CD4-positive, alpha-beta T cell (primary cell): ENCODE results near the gene ANKH. TPM values are rescaled to one million over a fixed set of nuclear protein-coding genes. Genes with fewer than 3 reads are reported as not detected.

Experiments
- ATAC-seq: fragments of 200-7000 bp; cut with Tn5 transposase; one replicate; pipeline ENCODE4 v1.10.0; 2022; ENCODE audit warnings: mild to moderate bottlenecking; ENCODE audit not compliant: poor library complexity
- CTCF ChIA-PET: fragments of 350-600 bp; sonication (Branson Sonifier 250); formaldehyde crosslinking; loops from one replicate; lab custom pipeline; 2021; ENCODE audit warnings: antibody characterized with exemption, inconsistent platforms; lab: Charles Lee
- POLR2A ChIA-PET: fragments of 350-600 bp; sonication (Branson Sonifier 250); formaldehyde crosslinking; loops from one replicate; lab custom pipeline; 2021; ENCODE audit warnings: antibody characterized with exemption, inconsistent platforms; lab: Charles Lee
- DNase-seq, 14 experiments: peaks; one replicate each; pipeline ENCODE4 v3.0.0-alpha.2; 2013 to 2020; ENCODE audit warnings: mixed read lengths in 2 of 14
- H3K27ac ChIP-seq, 2 donors: one replicate each; pipeline versions ENCODE4 v1.5.1 to v1.7.0; 2013; ENCODE audit warnings: low read length in 2 of 2, low read depth in 1 of 2, mild to moderate bottlenecking in 1 of 2
- H3K27me3 ChIP-seq, 2 experiments: 1 replicate in 1 of 2; 2 replicates in 1 of 2; pipeline versions ENCODE4 v1.6.1 to v1.7.0; 2013; ENCODE audit warnings: low read length in 2 of 2, control low read depth in 1 of 2, mild to moderate bottlenecking in 1 of 2, moderate library complexity in 1 of 2; ENCODE audit not compliant: insufficient read depth in 2 of 2, control insufficient read depth in 1 of 2
- H3K36me3 ChIP-seq: one replicate; pipeline ENCODE4 v1.6.1; 2013; ENCODE audit warnings: low read length, control low read depth; ENCODE audit not compliant: insufficient read depth
- H3K4me1 ChIP-seq: one replicate; pipeline ENCODE4 v1.6.1; 2013; ENCODE audit warnings: low read length, control low read depth; ENCODE audit not compliant: insufficient read depth
- H3K4me3 ChIP-seq: one replicate; pipeline ENCODE4 v1.5.1; 2013; ENCODE audit warnings: mild to moderate bottlenecking, low read length, moderate library complexity
- H3K9me3 ChIP-seq, 2 experiments: 1 replicate in 1 of 2; 2 replicates in 1 of 2; pipeline versions ENCODE4 v1.6.1 to v1.7.0; 2013; ENCODE audit warnings: low read length in 2 of 2, mild to moderate bottlenecking in 2 of 2, control low read depth in 1 of 2, moderate library complexity in 1 of 2; ENCODE audit not compliant: control insufficient read depth in 1 of 2, insufficient read depth in 1 of 2
- H3K27ac Mint-ChIP-seq: one replicate; pipeline ENCODE4 v1.8.0; 2020; ENCODE audit warnings: mixed read lengths
- H3K27me3 Mint-ChIP-seq: one replicate; pipeline ENCODE4 v1.8.0; 2021; ENCODE audit warnings: mixed read lengths
- H3K36me3 Mint-ChIP-seq: one replicate; pipeline ENCODE4 v1.8.0; 2021; ENCODE audit warnings: low read depth, mixed read lengths
- H3K4me1 Mint-ChIP-seq: one replicate; pipeline ENCODE4 v1.8.0; 2021; ENCODE audit warnings: low read depth, mixed read lengths
- H3K4me3 Mint-ChIP-seq: one replicate; pipeline ENCODE4 v1.8.0; 2020; ENCODE audit warnings: mild to moderate bottlenecking, mixed read lengths
- H3K9me3 Mint-ChIP-seq: one replicate; pipeline ENCODE4 v1.8.0; 2020; ENCODE audit warnings: mixed read lengths
- CTCF ChIP-seq: fragments of 200-600 bp; IDR thresholded peaks from one replicate; pipeline ENCODE4 v1.8.0; 2022; ENCODE audit warnings: antibody characterized with exemption, mild to moderate bottlenecking
- intact Hi-C, 2 experiments: fragments of 100-400 bp; cut with DNase I in 1 of 2; cut with micrococcal nuclease in 1 of 2; formaldehyde crosslinking; loops; one replicate each; pipeline versions ENCODE4 v1.15.1 to v1.9.0; 2023 to 2025; cut with DNase I, micrococcal nuclease
- total RNA-seq, 174 experiments: library from RNA in 2 of 174; stranded (reverse) in 2 of 174; gene quantifications; one replicate each; pipeline ENCODE4 v1.2.3 and lab custom pipeline; 2021 to 2026

Gene ANKH
- total RNA-seq, 2 experiments from 2014 or later = 69.5 to 72.3 TPM

GRCh38 chr5:14810928-14811572, 60.5 kb downstream of the ANKH start:
- peak overlapping the region; percentile 71 for H3K4me3 Mint-ChIP-seq
- peak overlapping the region; percentile 90 for H3K27ac Mint-ChIP-seq
- Histone ChIP-seq H3K27me3 (no peaks in the 10 kb centered on the region), H3K4me3 (no peak overlapping the region), H3K36me3 (peaks cover 5% of the 10 kb centered on the region), H3K9me3 (no peaks in the 10 kb centered on the region), H3K4me1 (peaks cover 48% of the 10 kb centered on the region), H3K27ac (peak overlapping the region in 1 of 2 donors; percentile 3)
- H3K27me3 Mint-ChIP-seq = no peaks in the 10 kb centered on the region
- intact Hi-C loops = loop anchor here in 1 of 2 experiments (10.0 kb wide), 1 partner anchor 66 kb away; no protein-coding TSS in a partner anchor
- CTCF ChIA-PET = interaction anchor here (0.6 kb wide), 1 partner anchor 61 kb away, joined by 3 read pairs; no protein-coding TSS in a partner anchor
- H3K9me3 Mint-ChIP-seq = no peaks in the 10 kb centered on the region
- DNase-seq (no peak), ATAC-seq (no peak)
- peaks cover 80% of the 10 kb centered on the region for H3K4me1 Mint-ChIP-seq
- TF ChIP-seq CTCF = no peak
- peaks cover 15% of the 10 kb centered on the region for H3K36me3 Mint-ChIP-seq
- POLR2A ChIA-PET = no interaction called here

GRCh38 chr5:14810282-14810681, 61.3 kb downstream of the ANKH start:
- H3K9me3 ChIP-seq = no peaks in the 10 kb centered on the region
- H3K4me1 ChIP-seq = peaks cover 48% of the 10 kb centered on the region
- TF ChIP-seq CTCF = no peak
- no peak for ATAC-seq
- Mint-ChIP-seq H3K27ac (peak overlapping the region; percentile 90), H3K36me3 (peaks cover 17% of the 10 kb centered on the region), H3K9me3 (no peaks in the 10 kb centered on the region), H3K4me3 (peak overlapping the region; percentile 71), H3K4me1 (peaks cover 79% of the 10 kb centered on the region), H3K27me3 (no peaks in the 10 kb centered on the region)
- H3K4me3 ChIP-seq = peak overlapping the region; percentile 26
- peak overlapping the region; percentile 3 to 53 for H3K27ac ChIP-seq
- no peaks in the 10 kb centered on the region for H3K27me3 ChIP-seq
- DNase-seq = no peak
- intact Hi-C loops = loop anchor here in 1 of 2 experiments (10.0 kb wide), 1 partner anchor 65 kb away; no protein-coding TSS in a partner anchor
- CTCF ChIA-PET = interaction anchor here (1.2 to 1.6 kb wide), 2 partner anchors 9 to 60 kb away, joined by 3 to 14 read pairs; no protein-coding TSS in a partner anchor
- peaks cover 5% of the 10 kb centered on the region for H3K36me3 ChIP-seq
- POLR2A ChIA-PET = interaction anchor here (0.7 to 1.9 kb wide), 19 partner anchors 9 to 228 kb away, joined by 3 to 14 read pairs (median 4); partner anchors contain the start of gene OTULINL

- H3K4me1 ChIP-seq = peaks cover 43% of the 10 kb centered on the region
- no peaks in the 10 kb centered on the region for H3K9me3 Mint-ChIP-seq
- H3K27ac Mint-ChIP-seq = peak overlapping the region; percentile 90
- H3K27me3 ChIP-seq = no peaks in the 10 kb centered on the region
- peaks cover 24% of the 10 kb centered on the region for H3K36me3 Mint-ChIP-seq
- no peaks in the 10 kb centered on the region for H3K27me3 Mint-ChIP-seq
- H3K4me3 Mint-ChIP-seq = peak overlapping the region; percentile 71
- DNase-seq = peak; percentile 26 to 87 (median 66)
- no peak for TF ChIP-seq CTCF
- ChIA-PET CTCF (interaction anchor here (1.1 to 1.6 kb wide), 4 partner anchors 9 to 61 kb away, joined by 3 to 14 read pairs (median 4); no protein-coding TSS in a partner anchor), POLR2A (interaction anchor here (0.6 to 1.9 kb wide), 24 partner anchors 9 to 228 kb away, joined by 3 to 14 read pairs (median 4); partner anchors contain the start of gene OTULINL)
- intact Hi-C loops = loop anchor here in 1 of 2 experiments (2.0 to 10.0 kb wide), 2 partner anchors 61 to 65 kb away; partner anchors contain the start of gene ANKH
- peak; percentile 88 for ATAC-seq
- peak overlapping the region; percentile 26 for H3K4me3 ChIP-seq
- peak overlapping the region; percentile 53 to 55 for H3K27ac ChIP-seq
- no peaks in the 10 kb centered on the region for H3K9me3 ChIP-seq
- peaks cover 76% of the 10 kb centered on the region for H3K4me1 Mint-ChIP-seq
- peaks cover 9% of the 10 kb centered on the region for H3K36me3 ChIP-seq
Observed at GRCh38 chr5:14809369-14810155, 62.0 kb downstream of the ANKH start.
